GM10248 (cell line): ENCODE results near the gene CAPRIN1.

ENCODE experiments used
- CTCF ChIA-PET: fragments of 300-600 bp; sonication (Branson Sonifier 250); formaldehyde crosslinking; extraction: SDS; loops from one replicate; lab custom pipeline; 2021; ENCODE audit warnings: antibody characterized with exemption; lab: Yijun Ruan, JAX
- POLR2A ChIA-PET: fragments of 350-650 bp; sonication (Branson Sonifier 250); formaldehyde crosslinking; extraction: SDS; loops from one replicate; lab custom pipeline; 2020; ENCODE audit warnings: antibody characterized with exemption; lab: Yijun Ruan, JAX
- DNase-seq: peaks from one replicate; pipeline ENCODE4 v3.0.0; 2012; ENCODE audit errors: extremely low spot score
- CTCF ChIP-seq: IDR thresholded peaks from 2 replicates; pipeline ENCODE4 v1.5.1; 2012; ENCODE audit warnings: mild to moderate bottlenecking, low read depth; ENCODE audit errors: extremely low read depth, missing control alignments, control extremely low read depth

CAPRIN1 gene

GRCh38 chr11:34120651-34121050 is 69.1 kb downstream of the CAPRIN1 start:
- ChIA-PET CTCF (interaction anchor here (1.0 kb wide), 1 partner anchor 9 kb away, joined by 3 read pairs; no protein-coding TSS in a partner anchor), POLR2A (no interaction called here)
- TF ChIP-seq CTCF, result no peak
- no peak for DNase-seq

- TF ChIP-seq CTCF, result no peak
- ChIA-PET POLR2A (no interaction called here), CTCF (interaction anchor here (1.0 kb wide), 1 partner anchor 58 kb away, joined by 3 read pairs; no protein-coding TSS in a partner anchor)
- no peak for DNase-seq
Measured at GRCh38 chr11:34124885-34125668, 73.5 kb downstream of the CAPRIN1 start.

GRCh38 chr11:34126959-34127848 is 75.7 kb downstream of the CAPRIN1 start:
- DNase-seq, result no peak
- TF ChIP-seq CTCF, result no peak
- CTCF ChIA-PET, result interaction anchor here (0.9 to 1.3 kb wide), 3 partner anchors 9 to 25 kb away, joined by 3 to 4 read pairs (median 3); no protein-coding TSS in a partner anchor
- POLR2A ChIA-PET, result interaction anchor here (0.7 kb wide), 1 partner anchor 402 kb away, joined by 4 read pairs; no protein-coding TSS in a partner anchor

GRCh38 chr11:34128824-34129223 is 77.3 kb downstream of the CAPRIN1 start:
- POLR2A ChIA-PET, result no interaction called here
- CTCF ChIA-PET, result interaction anchor here (2.1 kb wide), 1 partner anchor 14 kb away, joined by 7 read pairs; no protein-coding TSS in a partner anchor
- DNase-seq, result no peak
- no peak for TF ChIP-seq CTCF

GRCh38 chr11:34132261-34132965 is 80.9 kb downstream of the CAPRIN1 start:
- no peak for DNase-seq
- POLR2A ChIA-PET, result no interaction called here
- CTCF ChIA-PET, result interaction anchor here (1.9 to 2.1 kb wide), 2 partner anchors 10 to 13 kb away, joined by 6 to 8 read pairs; no protein-coding TSS in a partner anchor
- TF ChIP-seq CTCF, result no peak
